ENCODE results near the gene TSPYL4.

The TSPYL4 gene

DNA sequence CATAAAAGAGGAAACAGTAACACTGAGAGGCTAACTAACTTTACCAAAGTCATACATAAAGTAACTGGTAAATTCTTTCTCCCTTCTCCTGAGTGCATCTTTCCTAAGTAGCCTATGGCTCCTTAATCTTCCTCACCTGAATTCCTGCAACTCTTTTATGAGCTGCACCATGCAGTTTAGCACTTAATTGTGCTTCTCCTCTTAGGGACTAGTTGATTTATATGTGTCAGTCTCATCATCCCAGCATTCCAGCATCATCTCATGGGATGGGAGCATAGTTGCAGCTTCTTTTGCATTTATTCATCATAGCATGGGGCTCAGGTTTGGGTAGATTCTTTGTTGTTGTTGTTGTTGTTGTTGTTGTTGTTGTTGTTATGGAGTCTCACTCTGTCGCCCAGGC lies 29.3 kb upstream of the TSPYL4 start:
- H3K9ac ChIP-seq (ENCODE audit: low read length): no peak overlapping the region
- H4K20me1 ChIP-seq (ENCODE audit: insufficient read depth, low read length): no peaks in the 10 kb centered on the region
- H3K79me2 ChIP-seq (ENCODE audit: low read length): peaks cover 14% of the 10 kb centered on the region
- peaks cover 5% of the 10 kb centered on the region for H3K36me3 ChIP-seq (replicated peaks; ENCODE audit: low read depth, low read length)
- H3K9me3 ChIP-seq (ENCODE audit: insufficient read depth, low read length): no peaks in the 10 kb centered on the region
- H3K4me2 ChIP-seq (ENCODE audit: low read length): peak overlapping the region; percentile 51
- no peak overlapping the region for H3K4me3 ChIP-seq (ENCODE audit: low read length)
- H3K4me1 ChIP-seq (ENCODE audit: low read length): peaks cover 45% of the 10 kb centered on the region
- no peak for TF ChIP-seq CTCF (IDR thresholded peaks at IDR 0.05; ENCODE audit: low read depth, low read length)
- no peak for TF ChIP-seq EZH2phosphoT487 (IDR thresholded peaks at IDR 0.05; ENCODE audit: low read depth)
- no peak overlapping the region for H2AFZ ChIP-seq (ENCODE audit: low read depth, low read length)
- H3K27me3 ChIP-seq (ENCODE audit: low read depth, low read length): no peaks in the 10 kb centered on the region
- no peak overlapping the region for H3K27ac ChIP-seq (ENCODE audit: low read length)

DNA sequence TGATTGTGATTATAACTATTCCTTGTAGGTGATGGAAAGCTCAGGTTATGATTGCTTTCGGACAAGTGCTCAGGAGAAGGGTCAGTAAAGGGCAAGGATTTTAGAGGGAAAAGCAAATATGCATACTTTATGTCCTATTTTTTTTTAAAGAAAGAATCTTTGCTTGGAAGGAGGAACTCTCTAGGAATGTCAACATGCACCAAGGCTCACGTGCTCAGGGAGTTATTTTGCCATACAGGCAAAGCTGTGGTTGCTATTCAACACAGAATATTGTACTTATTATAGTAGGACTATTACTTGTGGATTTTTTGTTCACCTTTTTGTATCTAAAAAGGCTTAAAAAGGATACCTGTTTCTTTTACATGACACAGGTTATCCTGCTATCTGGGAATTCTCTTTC lies 28.8 kb upstream of the TSPYL4 start:
- Histone ChIP-seq H2AFZ (ENCODE audit: low read depth, low read length) (no peak overlapping the region), H3K9me3 (ENCODE audit: insufficient read depth, low read length) (no peaks in the 10 kb centered on the region), H3K9ac (ENCODE audit: low read length) (no peak overlapping the region)

DNA sequence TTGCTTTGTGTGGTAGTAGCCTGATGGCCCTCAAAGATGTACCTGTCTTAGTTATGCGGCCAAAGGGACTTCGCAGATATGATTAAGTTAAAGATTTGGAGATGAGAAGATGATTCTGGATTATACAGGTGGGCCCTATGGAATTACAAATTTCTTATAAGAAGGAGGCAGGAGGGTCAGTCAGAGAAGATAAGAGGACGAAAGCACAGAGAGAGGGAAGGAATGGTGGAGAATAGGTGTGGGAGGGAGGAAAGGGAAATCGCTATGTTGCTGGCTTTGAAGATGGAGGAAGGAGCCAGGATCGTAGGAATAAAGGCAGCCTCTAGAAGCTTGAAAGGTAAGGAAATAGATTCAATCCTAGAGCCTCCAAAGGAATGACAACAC lies 27.1 kb upstream of the TSPYL4 start:
- peak overlapping the region; percentile 94 for H3K4me3 ChIP-seq (ENCODE audit: low read length)
- peaks cover 7% of the 10 kb centered on the region for H4K20me1 ChIP-seq (ENCODE audit: insufficient read depth, low read length)
- no peaks in the 10 kb centered on the region for H3K9me3 ChIP-seq (ENCODE audit: insufficient read depth, low read length)
- 0 out of 2 replicates have a peak overlapping the region, but pooled peaks have one; percentile 93 for H2AFZ ChIP-seq (ENCODE audit: low read depth, low read length)
- TF ChIP-seq EZH2phosphoT487 (IDR thresholded peaks at IDR 0.05; ENCODE audit: low read depth) (no peak), CTCF (IDR thresholded peaks at IDR 0.05; ENCODE audit: low read depth, low read length) (no peak)
- H3K36me3 ChIP-seq (replicated peaks; ENCODE audit: low read depth, low read length): peaks cover 8% of the 10 kb centered on the region
- peaks cover 54% of the 10 kb centered on the region for H3K4me1 ChIP-seq (ENCODE audit: low read length)
- no peaks in the 10 kb centered on the region for H3K27me3 ChIP-seq (ENCODE audit: low read depth, low read length)
- peak overlapping the region; percentile 29 for H3K9ac ChIP-seq (ENCODE audit: low read length)
- no peak overlapping the region for H3K27ac ChIP-seq (ENCODE audit: low read length)
- H3K79me2 ChIP-seq (ENCODE audit: low read length): peaks cover 33% of the 10 kb centered on the region
- H3K4me2 ChIP-seq (ENCODE audit: low read length): peak overlapping the region; percentile 76

More for the DNA sequence above, 28.8 kb upstream of the TSPYL4 start:
- H3K4me2 ChIP-seq (ENCODE audit: low read length): peak overlapping the region; percentile 76; the same call in 1 of the 2 replicates
- peaks cover 19% of the 10 kb centered on the region for H3K79me2 ChIP-seq (ENCODE audit: low read length)
- TF ChIP-seq CTCF (IDR thresholded peaks at IDR 0.05; ENCODE audit: low read depth, low read length): no peak
- TF ChIP-seq EZH2phosphoT487 (IDR thresholded peaks at IDR 0.05; ENCODE audit: low read depth): no peak
- peaks cover 44% of the 10 kb centered on the region for H3K4me1 ChIP-seq (ENCODE audit: low read length)
- no peaks in the 10 kb centered on the region for H3K27me3 ChIP-seq (ENCODE audit: low read depth, low read length)
- H3K27ac ChIP-seq (ENCODE audit: low read length): no peak overlapping the region
- peaks cover 8% of the 10 kb centered on the region for H3K36me3 ChIP-seq (replicated peaks; ENCODE audit: low read depth, low read length)
- H4K20me1 ChIP-seq (ENCODE audit: insufficient read depth, low read length): no peaks in the 10 kb centered on the region
- no peak overlapping the region for H3K4me3 ChIP-seq (ENCODE audit: low read length)

- no peaks in the 10 kb centered on the region for H3K9me3 ChIP-seq (ENCODE audit: insufficient read depth, low read length)
- H3K27me3 ChIP-seq (ENCODE audit: low read depth, low read length): no peaks in the 10 kb centered on the region
- peaks cover 7% of the 10 kb centered on the region for H4K20me1 ChIP-seq (ENCODE audit: insufficient read depth, low read length)
- H3K9ac ChIP-seq (ENCODE audit: low read length): peak overlapping the region; percentile 80
- H3K27ac ChIP-seq (ENCODE audit: low read length): peak overlapping the region; percentile 2; the same call in 1 of the 2 replicates
- no peak for TF ChIP-seq EZH2phosphoT487 (IDR thresholded peaks at IDR 0.05; ENCODE audit: low read depth)
- no peak; the same call in 1 of the 2 replicates for TF ChIP-seq CTCF (IDR thresholded peaks at IDR 0.05; ENCODE audit: low read depth, low read length)
- H3K4me2 ChIP-seq (ENCODE audit: low read length): peak overlapping the region; percentile 76
- H3K4me1 ChIP-seq (ENCODE audit: low read length): peaks cover 56% of the 10 kb centered on the region
- H3K4me3 ChIP-seq (ENCODE audit: low read length): peak overlapping the region; percentile 94
- H2AFZ ChIP-seq (ENCODE audit: low read depth, low read length): peak overlapping the region; percentile 93
- H3K79me2 ChIP-seq (ENCODE audit: low read length): peaks cover 37% of the 10 kb centered on the region
- peaks cover 8% of the 10 kb centered on the region for H3K36me3 ChIP-seq (replicated peaks; ENCODE audit: low read depth, low read length)
Measured at GRCh38 chr6:116280161-116280932, 26.5 kb upstream of the TSPYL4 start.
